PC-3 (cell line): ENCODE measurements around the gene RNF20. TPM values are rescaled to one million over a fixed set of nuclear protein-coding genes. Genes with fewer than 3 reads are reported as not detected.

Experiments used
- ATAC-seq: fragments of 200-7000 bp; cut with Tn5 transposase; 2 replicates; pipeline ENCODE4 v1.9.1; 2020; ENCODE audit warnings: mild to moderate bottlenecking, moderate library complexity
- BruUV-seq: library from RNA; stranded (reverse); fragments of 400-500 nt; replicated peaks from 2 replicates; lab custom pipeline; 2021; lab: Mats Ljungman, UMichigan
- CTCF ChIA-PET: fragments of 300-600 bp; sonication (Branson Sonifier 250); formaldehyde crosslinking; loops from one replicate; lab custom pipeline; 2022; ENCODE audit warnings: antibody characterized with exemption; lab: Charles Lee
- POLR2A ChIA-PET: fragments of 300-600 bp; sonication (Branson Sonifier 250); formaldehyde crosslinking; loops from one replicate; lab custom pipeline; 2022; ENCODE audit warnings: antibody characterized with exemption; ENCODE audit not compliant: unreplicated experiment; lab: Charles Lee
- DNase-seq: peaks from one replicate; pipeline ENCODE4 v3.0.0-alpha.2; 2015
- H2AFZ ChIP-seq: fragments of 300-600 bp; sonication (generic); 2 replicates; pipeline ENCODE4 v1.6.0; 2016; ENCODE audit warnings: antibody characterized with exemption, low read length
- H3F3A ChIP-seq: fragments of 300-600 bp; sonication (generic); one replicate; pipeline ENCODE4 v1.6.0; 2017; ENCODE audit warnings: antibody characterized with exemption, low read length, control low read depth, mild to moderate bottlenecking; ENCODE audit not compliant: unreplicated experiment
- H3K27ac ChIP-seq: fragments of 300-600 bp; sonication (generic); 2 replicates; pipeline ENCODE4 v1.5.1; 2016; ENCODE audit warnings: mild to moderate bottlenecking, low read length
- H3K27me3 ChIP-seq: fragments of 300-600 bp; sonication (generic); 2 replicates; pipeline ENCODE4 v1.6.1; 2016; ENCODE audit warnings: low read length, mixed read lengths
- H3K36me3 ChIP-seq: fragments of 300-600 bp; sonication (generic); 2 replicates; pipeline ENCODE4 v1.6.1; 2016; ENCODE audit warnings: low read depth, mixed run types, low read length, mixed read lengths
- H3K4me1 ChIP-seq: fragments of 300-600 bp; sonication (generic); 2 replicates; pipeline ENCODE4 v1.5.1; 2016; ENCODE audit warnings: low read length; ENCODE audit not compliant: insufficient read depth
- H3K4me2 ChIP-seq: fragments of 300-600 bp; sonication (generic); 2 replicates; pipeline ENCODE4 v1.6.0; 2016; ENCODE audit warnings: low read length
- H3K4me3 ChIP-seq: fragments of 300-600 bp; sonication (generic); 2 replicates; pipeline ENCODE4 v1.5.1; 2016; ENCODE audit warnings: mild to moderate bottlenecking, low read length, mixed read lengths
- H3K79me2 ChIP-seq: fragments of 300-600 bp; sonication (generic); 2 replicates; pipeline ENCODE4 v1.6.1; 2017; ENCODE audit warnings: low read length, mixed read lengths
- H3K9ac ChIP-seq: fragments of 300-600 bp; sonication (generic); 2 replicates; pipeline ENCODE4 v1.6.0; 2016; ENCODE audit warnings: mild to moderate bottlenecking, low read length
- H3K9me2 ChIP-seq: fragments of 300-600 bp; sonication (generic); replicated peaks from 2 replicates; pipeline ENCODE4 v1.6.1; 2016; ENCODE audit warnings: mixed run types, low read length, mixed read lengths
- H3K9me3 ChIP-seq: fragments of 300-600 bp; sonication (generic); 2 replicates; pipeline ENCODE4 v1.6.1; 2016; ENCODE audit warnings: low read length, mixed read lengths
- H4K20me1 ChIP-seq: fragments of 300-600 bp; sonication (generic); 2 replicates; pipeline ENCODE4 v1.6.1; 2016; ENCODE audit warnings: low read length, mixed read lengths
- CTCF ChIP-seq: fragments of 300-600 bp; sonication (generic); conservative IDR thresholded peaks from 2 replicates; pipeline ENCODE4 v1.5.1; 2017; ENCODE audit warnings: antibody characterized with exemption, low read depth, mild to moderate bottlenecking, low read length
- EZH2 ChIP-seq: fragments of 300-600 bp; sonication (generic); IDR thresholded peaks from one replicate; pipeline ENCODE4 v1.6.1; 2017; ENCODE audit warnings: antibody characterized with exemption, mild to moderate bottlenecking, low read length; ENCODE audit not compliant: unreplicated experiment
- EZH2phosphoT487 ChIP-seq: fragments of 300-600 bp; sonication (generic); IDR thresholded peaks from 2 replicates; pipeline ENCODE4 v1.6.1; 2018; ENCODE audit warnings: mild to moderate bottlenecking, antibody characterized with exemption, low read length, borderline replicate concordance
- intact Hi-C: fragments of 100-400 bp; cut with micrococcal nuclease; formaldehyde crosslinking; loops from 2 replicates; pipeline ENCODE4 v1.9.0; 2023
- total RNA-seq: library from RNA; depleted of rRNA; stranded (reverse); fragments of >200 nt; gene quantifications from 2 replicates; pipeline ENCODE4 v1.2.3, GENCODE V29; 2014

The RNF20 gene
- total RNA-seq, 1 experiment from 2014 or later = 14.7 TPM

- peaks cover 12% of the 10 kb centered on the region; the same call in 1 of the 2 replicates for H3K27me3 ChIP-seq
- CTCF ChIA-PET = no interaction called here
- BruUV-seq = no TSS peak
Measured at GRCh38 chr9:101591787-101592446, 58.3 kb downstream of the RNF20 start.

GRCh38 chr9:101592788-101593187 is 59.1 kb downstream of the RNF20 start:
- no peaks in the 10 kb centered on the region for H3F3A ChIP-seq
- ChIA-PET CTCF (no interaction called here), POLR2A (no interaction called here)
- DNase-seq (no peak), ATAC-seq (no peak)
- no peak overlapping the region for H2AFZ ChIP-seq
- H3K36me3 ChIP-seq = no peaks in the 10 kb centered on the region
- no peak overlapping the region for H3K27ac ChIP-seq
- H3K79me2 ChIP-seq = no peaks in the 10 kb centered on the region
- no TSS peak for BruUV-seq
- no peak overlapping the region for H3K9ac ChIP-seq
- H3K4me3 ChIP-seq = no peak overlapping the region
- H3K9me3 ChIP-seq = no peaks in the 10 kb centered on the region
- no peak for TF ChIP-seq EZH2phosphoT487
- TF ChIP-seq CTCF = no peak
- no peak for TF ChIP-seq EZH2
- H3K4me1 ChIP-seq = peaks cover 3% of the 10 kb centered on the region; the same call in 1 of the 2 replicates
- intact Hi-C loops = no loop called here
- no peaks in the 10 kb centered on the region for H3K9me2 ChIP-seq
- H3K27me3 ChIP-seq = peaks cover 12% of the 10 kb centered on the region; the same call in 1 of the 2 replicates
- H3K4me2 ChIP-seq = no peak overlapping the region
- H4K20me1 ChIP-seq = no peaks in the 10 kb centered on the region

More at GRCh38 chr9:101591787-101592446, 58.3 kb downstream of the RNF20 start:
- POLR2A ChIA-PET = no interaction called here
- Histone ChIP-seq H4K20me1 (no peaks in the 10 kb centered on the region), H3K79me2 (no peaks in the 10 kb centered on the region), H3K4me1 (peaks cover 3% of the 10 kb centered on the region; the same call in 1 of the 2 replicates), H3K9me2 (no peaks in the 10 kb centered on the region), H3K4me2 (no peak overlapping the region), H3K9me3 (no peaks in the 10 kb centered on the region), H3K4me3 (no peak overlapping the region), H3K9ac (no peak overlapping the region), H3K36me3 (no peaks in the 10 kb centered on the region), H2AFZ (no peak overlapping the region), H3K27ac (no peak overlapping the region), H3F3A (no peaks in the 10 kb centered on the region)
- intact Hi-C loops = no loop called here
- no peak for DNase-seq
- ATAC-seq = no peak
- TF ChIP-seq EZH2phosphoT487 (no peak), EZH2 (no peak), CTCF (no peak)

DNA sequence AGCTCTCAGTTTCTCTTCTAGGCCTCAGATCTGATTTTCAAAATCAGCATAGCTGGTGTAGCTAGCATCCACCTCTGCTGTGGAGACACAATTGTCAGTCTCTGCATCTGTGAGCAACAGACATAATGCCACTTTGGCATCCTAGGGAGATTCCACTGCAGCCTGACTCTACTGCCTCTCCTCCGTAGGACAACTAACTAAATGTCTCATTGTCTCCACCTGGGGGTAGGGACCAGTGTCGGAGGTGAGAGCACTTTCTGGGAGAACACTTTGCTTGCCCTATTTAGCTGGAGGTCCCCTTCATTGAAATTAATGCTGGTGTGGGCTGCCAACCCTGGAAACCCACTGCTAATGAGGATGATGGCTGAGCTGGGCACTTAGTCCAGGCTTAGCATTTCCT is 59.7 kb downstream of the RNF20 start:
- Histone ChIP-seq H3K27me3 (peaks cover 12% of the 10 kb centered on the region; the same call in 1 of the 2 replicates), H3K9me2 (no peaks in the 10 kb centered on the region), H3K79me2 (no peaks in the 10 kb centered on the region), H3K36me3 (no peaks in the 10 kb centered on the region), H3K9me3 (no peaks in the 10 kb centered on the region), H3K9ac (no peak overlapping the region), H3K27ac (no peak overlapping the region), H3F3A (no peaks in the 10 kb centered on the region), H3K4me1 (peaks cover 3% of the 10 kb centered on the region; the same call in 1 of the 2 replicates), H4K20me1 (no peaks in the 10 kb centered on the region), H3K4me3 (no peak overlapping the region), H2AFZ (no peak overlapping the region), H3K4me2 (no peak overlapping the region)
- no TSS peak for BruUV-seq
- ChIA-PET CTCF (no interaction called here), POLR2A (no interaction called here)
- no peak for TF ChIP-seq CTCF
- no peak for TF ChIP-seq EZH2phosphoT487
- no peak for TF ChIP-seq EZH2
- intact Hi-C loops = no loop called here
- DNase-seq (no peak), ATAC-seq (no peak)
